ENCODE data around the gene SIGLEC7.

Gene SIGLEC7

GRCh38 chr19:51142119-51142518, at the start of gene SIGLEC7:
TSS of gene SIGLEC7 (plus strand) at chr19:51142301. CDS start at chr19:51142370, 69 bp downstream.
- DNase-seq = no peak

GRCh38 chr19:51093101-51093500, 49.0 kb upstream of the SIGLEC7 start:
- DNase-seq = no peak

- DNase-seq = no peak
Measured at GRCh38 chr19:51093510-51094345, 48.4 kb upstream of the SIGLEC7 start.

GRCh38 chr19:51094696-51095279, 47.3 kb upstream of the SIGLEC7 start:
- no peak for DNase-seq

- no peak for DNase-seq
Measured at GRCh38 chr19:51096473-51097165, 45.5 kb upstream of the SIGLEC7 start.

- DNase-seq = peak in 1 of 2 experiments; percentile 42
Measured at GRCh38 chr19:51097166-51097738, 44.8 kb upstream of the SIGLEC7 start.

GRCh38 chr19:51097796-51098195, 44.3 kb upstream of the SIGLEC7 start:
- no peak for DNase-seq

GRCh38 chr19:51098365-51099046, 43.6 kb upstream of the SIGLEC7 start:
- no peak for DNase-seq

- no peak for DNase-seq
Measured at GRCh38 chr19:51099047-51099382, 43.1 kb upstream of the SIGLEC7 start.

- DNase-seq = no peak
Measured at GRCh38 chr19:51100601-51101000, 41.5 kb upstream of the SIGLEC7 start.

GRCh38 chr19:51101171-51101865, 40.8 kb upstream of the SIGLEC7 start:
- DNase-seq = no peak

GRCh38 chr19:51102991-51103390, 39.1 kb upstream of the SIGLEC7 start:
- no peak for DNase-seq

- no peak for DNase-seq
Measured at GRCh38 chr19:51103926-51104341, 38.2 kb upstream of the SIGLEC7 start.

- no peak for DNase-seq
Measured at GRCh38 chr19:51107406-51108065, 34.6 kb upstream of the SIGLEC7 start.

- DNase-seq = peak; percentile 87 to 96
Measured at GRCh38 chr19:51108066-51108804, 33.9 kb upstream of the SIGLEC7 start, which contains the start of gene CTU1. TSS of gene CTU1 (minus strand) at chr19:51108409. CDS start at chr19:51104569, 3,840 bp downstream.

- no peak for DNase-seq
Measured at GRCh38 chr19:51108805-51109146, 33.3 kb upstream of the SIGLEC7 start.

- DNase-seq = no peak
Measured at GRCh38 chr19:51110666-51110971, 31.5 kb upstream of the SIGLEC7 start.

- no peak for DNase-seq
Measured at GRCh38 chr19:51111606-51112005, 30.5 kb upstream of the SIGLEC7 start.

GRCh38 chr19:51114087-51114729, 27.9 kb upstream of the SIGLEC7 start:
- no peak for DNase-seq

GRCh38 chr19:51116736-51117286, 25.3 kb upstream of the SIGLEC7 start:
- no peak for DNase-seq

Measured in SW 1271 (cell line).